Astrocyte (in vitro differentiated cells and primary cell): ENCODE results near the gene KCNJ4.

Source experiments
- CTCF ChIP-seq: IDR thresholded peaks from 2 replicates; pipeline ENCODE4 v1.5.1; 2011; ENCODE audit warnings: low read depth, mild to moderate bottlenecking, inconsistent platforms, low read length, moderate library complexity; ENCODE audit not compliant: insufficient read depth
- EZH2 ChIP-seq: IDR thresholded peaks from 2 replicates; pipeline ENCODE4 v1.6.1; 2012; ENCODE audit warnings: mild to moderate bottlenecking, low read length, inconsistent platforms; ENCODE audit not compliant: insufficient read depth

DNA sequence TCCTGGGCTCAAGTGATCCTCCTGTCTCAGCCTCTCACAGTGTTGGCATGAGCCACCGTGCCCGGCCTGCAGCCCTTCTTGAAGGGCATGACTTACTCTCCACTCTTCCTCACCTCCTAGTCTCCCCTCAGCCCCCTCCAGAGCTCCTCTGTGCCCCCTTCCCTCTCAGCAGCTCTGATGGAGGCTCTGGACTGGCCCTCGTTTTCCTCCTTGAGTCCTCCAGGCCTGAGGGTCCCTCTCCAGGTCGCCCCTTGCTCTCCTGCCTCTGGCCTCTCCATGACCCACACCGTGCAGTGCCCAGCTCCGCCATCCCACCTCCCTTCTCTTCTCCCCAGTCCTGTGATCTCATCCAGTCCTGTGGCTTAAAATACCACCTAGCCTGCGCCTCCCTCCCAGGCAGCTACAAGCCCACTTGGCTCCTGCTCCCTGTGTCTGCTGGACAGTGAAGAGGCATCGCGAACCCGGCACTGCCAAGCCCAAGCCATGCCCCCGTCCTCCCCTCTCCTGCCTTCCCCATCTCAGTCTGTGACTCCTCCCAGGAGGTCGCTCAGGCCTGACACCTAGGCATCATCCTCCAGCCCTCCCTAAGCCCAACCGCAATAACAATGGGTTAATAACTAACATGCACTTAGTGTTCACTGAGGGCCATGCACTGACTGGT, 11.9 kb downstream of the KCNJ4 start:
- TF ChIP-seq CTCF (no peak), EZH2 (no peak)
